IMR-90 (cell line): ENCODE data around the gene GLTPD2.

Experiments used
- CEBPB ChIP-seq: IDR thresholded peaks from 2 replicates; pipeline ENCODE4 v1.6.1; 2012; ENCODE audit warnings: low read depth, low read length, improper control_type of control experiment
- CHD1 ChIP-seq: IDR thresholded peaks from 2 replicates; pipeline ENCODE4 v1.6.1; 2012; ENCODE audit warnings: low read depth, low read length, improper control_type of control experiment
- CTCF ChIP-seq: conservative IDR thresholded peaks from 2 replicates; pipeline ENCODE4 v1.5.1; 2012; ENCODE audit warnings: mild to moderate bottlenecking, low read depth, low read length, improper control_type of control experiment
- ELK1 ChIP-seq: fragments of 150-350 bp; IDR thresholded peaks from 2 replicates; pipeline ENCODE4 v1.6.1; 2016; ENCODE audit warnings: low read depth, mild to moderate bottlenecking, low read length, moderate library complexity, borderline replicate concordance
- NFE2L2 ChIP-seq: fragments of 150-350 bp; IDR thresholded peaks from 2 replicates; pipeline ENCODE4 v1.6.1; 2016; ENCODE audit warnings: low read depth, mild to moderate bottlenecking, low read length
- POLR2A ChIP-seq: IDR thresholded peaks from 2 replicates; pipeline ENCODE4 v1.6.1; 2012; ENCODE audit warnings: mild to moderate bottlenecking, low read depth, low read length
- RAD21 ChIP-seq: IDR thresholded peaks from 2 replicates; pipeline ENCODE4 v1.6.1; 2012; ENCODE audit warnings: low read length, improper control_type of control experiment
- SMC3 ChIP-seq: fragments of 150-350 bp; IDR thresholded peaks from 2 replicates; pipeline ENCODE4 v1.6.1; 2016; ENCODE audit warnings: low read depth, mild to moderate bottlenecking, antibody characterized with exemption, low read length, moderate library complexity

GRCh38 chr17:4812690-4813089 lies 23.9 kb downstream of the GLTPD2 start:
- no peak for TF ChIP-seq CTCF
- TF ChIP-seq POLR2A = no peak
- no peak for TF ChIP-seq SMC3
- no peak for TF ChIP-seq RAD21
- TF ChIP-seq CHD1 = no peak
- no peak for TF ChIP-seq CEBPB
- no peak for TF ChIP-seq NFE2L2
- TF ChIP-seq ELK1 = no peak
